GM10847 (cell line): ENCODE measurements around the gene SMIM45.

Experiments
- POLR2A ChIP-seq: IDR thresholded peaks from 2 replicates; pipeline ENCODE4 v1.6.1; 2011; ENCODE audit not compliant: insufficient read length; ENCODE audit errors: extremely low read depth

SMIM45 gene

GRCh38 chr22:41987276-41987675 is 35.3 kb downstream of the SMIM45 start:
- TF ChIP-seq POLR2A: no peak

GRCh38 chr22:41989246-41989645 is 37.3 kb downstream of the SMIM45 start:
- TF ChIP-seq POLR2A: no peak

- no peak for TF ChIP-seq POLR2A
Measured at GRCh38 chr22:41991111-41991510, 39.2 kb downstream of the SMIM45 start.

- no peak for TF ChIP-seq POLR2A
Measured at GRCh38 chr22:41992496-41992895, 40.5 kb downstream of the SMIM45 start.

- no peak for TF ChIP-seq POLR2A
Measured at GRCh38 chr22:41995211-41995610, 43.3 kb downstream of the SMIM45 start.

- no peak for TF ChIP-seq POLR2A
Measured at GRCh38 chr22:41996826-41997225, 44.9 kb downstream of the SMIM45 start.

GRCh38 chr22:41998361-41999261 is 46.7 kb downstream of the SMIM45 start, which contains the start of gene WBP2NL:
Gene WBP2NL (plus strand): TSS chr22:41998788. CDS start chr22:41998819, 31 bp downstream.
- peak; percentile 74 for TF ChIP-seq POLR2A

GRCh38 chr22:42000466-42000865 is 48.5 kb downstream of the SMIM45 start:
- TF ChIP-seq POLR2A: no peak

- TF ChIP-seq POLR2A: no peak
Measured at GRCh38 chr22:42001121-42001520, 49.2 kb downstream of the SMIM45 start.

GRCh38 chr22:42001706-42002105 is 49.8 kb downstream of the SMIM45 start:
- no peak for TF ChIP-seq POLR2A

GRCh38 chr22:42007922-42008321 is 56.0 kb downstream of the SMIM45 start:
- no peak for TF ChIP-seq POLR2A
